ENCODE data around the gene GIMAP2. TPM values are rescaled to one million over a fixed set of nuclear protein-coding genes. Genes with fewer than 3 reads are reported as not detected.

Gene GIMAP2
- total RNA-seq, 1 experiment from 2014 or later: not detected

GRCh38 chr7:150648353-150649079 is 37.0 kb upstream of the GIMAP2 start:
- Histone ChIP-seq H3K4me1 (ENCODE audit: insufficient read depth, low read length) (no peaks in the 10 kb centered on the region), H3K18ac (ENCODE audit: insufficient read length, low read depth, low read length) (no peak overlapping the region), H3K79me2 (ENCODE audit: insufficient read depth, low read length) (no peaks in the 10 kb centered on the region), H2BK5ac (ENCODE audit: insufficient read length, low read length) (no peak overlapping the region), H3K56ac (ENCODE audit: insufficient read length, low read depth, low read length) (no peak overlapping the region), H3K4ac (ENCODE audit: low read depth, low read length) (no peak overlapping the region), H3K27ac (ENCODE audit: insufficient read length, low read depth, low read length) (no peak overlapping the region), H3K79me1 (ENCODE audit: insufficient read depth, low read depth, low read length, poor library complexity, severe bottlenecking) (no peaks in the 10 kb centered on the region), H4K5ac (ENCODE audit: insufficient read length, low read depth, low read length) (no peak overlapping the region), H3K4me2 (ENCODE audit: insufficient read depth, insufficient read length, low read length) (no peak overlapping the region), H4K20me1 (ENCODE audit: control insufficient read depth, insufficient read depth, insufficient read length) (no peaks in the 10 kb centered on the region), H2BK120ac (ENCODE audit: low read depth, low read length, poor library complexity, severe bottlenecking) (no peak overlapping the region), H3K23me2 (ENCODE audit: insufficient read length, low read depth, low read length, poor library complexity, severe bottlenecking) (no peaks in the 10 kb centered on the region), H4K8ac (replicated peaks; ENCODE audit: insufficient read length, low read depth, low read length) (no peak overlapping the region), H2AK5ac (ENCODE audit: insufficient read length, low read length) (no peak overlapping the region), H2BK15ac (ENCODE audit: low read depth, low read length) (no peak overlapping the region), H3T11ph (ENCODE audit: low read length) (no peak overlapping the region), H2BK20ac (ENCODE audit: low read depth, low read length, poor library complexity, severe bottlenecking) (no peak overlapping the region), H4K91ac (ENCODE audit: insufficient read length, low read depth, low read length) (no peak overlapping the region), H3K27me3 (ENCODE audit: insufficient read depth, low read length) (no peaks in the 10 kb centered on the region), H2AFZ (ENCODE audit: low read length) (no peak overlapping the region), H3K9ac (ENCODE audit: extremely low read depth, insufficient read length, low read length) (no peak overlapping the region), H3K23ac (ENCODE audit: insufficient read length, low read depth, low read length) (no peak overlapping the region), H3K9me3 (ENCODE audit: control insufficient read depth, low read depth, low read length) (no peaks in the 10 kb centered on the region), H3K14ac (ENCODE audit: insufficient read depth, low read length) (no peak overlapping the region), H2BK12ac (ENCODE audit: insufficient read length, low read depth, low read length) (no peak overlapping the region)
- Mint-ChIP-seq H3K36me3 (ENCODE audit: insufficient read depth in 1 of 3, low read depth in 3 of 3) (no peaks in the 10 kb centered on the region; a peak in 3 of 7 replicates), H3K27me3 (ENCODE audit: low read depth) (peaks cover 42% of the 10 kb centered on the region), H3K4me1 (no peaks in the 10 kb centered on the region), H3K9me3 (peaks cover 4 to 30% of the 10 kb centered on the region in 2 experiments; a peak in 4 of 5 replicates), H3K4me3 (no peak overlapping the region), H3K27ac (no peak overlapping the region)
- no peak for TF ChIP-seq CTCF (conservative IDR thresholded peaks at IDR 0.05)
- no peak for DNase-seq
- no CpG with 5 or more reads among the region's 3 CpGs for WGBS (ENCODE audit: extremely low coverage, insufficient read length, low lambda C conversion rate)
